Esophagus muscularis mucosa (tissue), 4 donors: ENCODE results near the gene PLEKHM3. TPM values are rescaled to one million over a fixed set of nuclear protein-coding genes. Genes with fewer than 3 reads are reported as not detected.
A peak's percentile ranks its signal among the peaks of the same experiment; 100 is the strongest.

Experiments used
- DNase-seq: peaks from one replicate; pipeline ENCODE4 v3.0.0-alpha.2; 2017; ENCODE audit errors: extremely low spot score
- H3K27ac ChIP-seq, 4 donors: fragments of 200-600 bp; sonication (generic); replicated peaks in 1 of 4; 1 replicate in 3 of 4; 2 replicates in 1 of 4; pipeline ENCODE4 v1.5.1; 2016 to 2019; ENCODE audit warnings: mild to moderate bottlenecking in 1 of 4
- H3K27me3 ChIP-seq, 4 donors: fragments of 200-600 bp; sonication (generic); one replicate each; pipeline versions ENCODE4 v1.5.1 to v1.6.0; 2016 to 2019
- H3K36me3 ChIP-seq, 4 donors: fragments of 200-600 bp; sonication (generic); one replicate each; pipeline ENCODE4 v1.5.1; 2016 to 2019
- H3K4me1 ChIP-seq, 4 donors: fragments of 200-600 bp; sonication (generic); one replicate each; pipeline ENCODE4 v1.5.1; 2016 to 2019
- H3K4me3 ChIP-seq, 4 donors: fragments of 200-600 bp; sonication (generic); 1 replicate in 2 of 4; 2 replicates in 2 of 4; pipeline ENCODE4 v1.5.1; 2016 to 2019; ENCODE audit warnings: mild to moderate bottlenecking in 4 of 4, moderate library complexity in 1 of 4
- H3K9me3 ChIP-seq, 4 donors: fragments of 200-600 bp; sonication (generic); 1 replicate in 3 of 4; 2 replicates in 1 of 4; pipeline ENCODE4 v1.5.1; 2016 to 2019
- CTCF ChIP-seq, 3 experiments: fragments of 200-600 bp in 2 of 3; fragments of 450-650 bp in 1 of 3; sonication (generic) in 2 of 3; IDR thresholded peaks; one replicate each; pipeline ENCODE4 v1.5.1; 2017 to 2019; ENCODE audit warnings: antibody characterized with exemption in 3 of 3, mild to moderate bottlenecking in 2 of 3, moderate library complexity in 1 of 3
- EP300 ChIP-seq: sonication (generic); formaldehyde crosslinking; IDR thresholded peaks from one replicate; pipeline ENCODE4 v1.6.1; 2017; ENCODE audit warnings: antibody characterized with exemption
- POLR2A ChIP-seq: fragments of 450-650 bp; IDR thresholded peaks from one replicate; pipeline ENCODE4 v1.6.1; 2017; ENCODE audit warnings: antibody characterized with exemption, moderate library complexity, mild to moderate bottlenecking, low read depth
- POLR2AphosphoS5 ChIP-seq, 2 donors: sonication (generic); formaldehyde crosslinking; IDR thresholded peaks; one replicate each; pipeline ENCODE4 v1.6.1; 2017; ENCODE audit warnings: antibody characterized with exemption in 2 of 2
- WGBS: methylation state at CpG from one replicate; pipeline ENCODE4 v1.1.5; 2018; 5-methylcytosine and 5-hydroxymethylcytosine counted together
- intact Hi-C: fragments of 100-400 bp; cut with DNase I; formaldehyde crosslinking; loops from one replicate; pipeline ENCODE4 v1.15.1; 2023
- total RNA-seq, 4 donors: library from RNA; depleted of rRNA; stranded (reverse); fragments of >200 nt; gene quantifications; one replicate each; pipeline versions ENCODE4 v1.1.0 to v1.2.1, GENCODE V29; 2016

Gene PLEKHM3
- total RNA-seq, 4 donors from 2014 or later = 24.8 to 34.5 (median 31.1) TPM

GRCh38 chr2:207892716-207893402 is 132.5 kb downstream of the PLEKHM3 start:
- 66% methylated on average over 7 of the region's 7 CpGs for WGBS
- H3K4me3 ChIP-seq = no peak overlapping the region
- no peak overlapping the region for H3K27ac ChIP-seq
- intact Hi-C loops = no loop called here
- no peaks in the 10 kb centered on the region for H3K27me3 ChIP-seq
- no peak for TF ChIP-seq EP300
- no peak for TF ChIP-seq CTCF (IDR thresholded peaks at IDR 0.05)
- TF ChIP-seq POLR2A = no peak
- no peak for TF ChIP-seq POLR2AphosphoS5 (IDR thresholded peaks at IDR 0.05)
- H3K36me3 ChIP-seq = no peaks in the 10 kb centered on the region
- peaks cover 13 to 30% (median 22%) of the 10 kb centered on the region in 4 donors for H3K4me1 ChIP-seq
- H3K9me3 ChIP-seq = no peaks in the 10 kb centered on the region
- DNase-seq = no peak

- Histone ChIP-seq H3K27me3 (no peaks in the 10 kb centered on the region), H3K4me1 (peaks cover 14 to 30% (median 22%) of the 10 kb centered on the region in 4 donors), H3K27ac (no peak overlapping the region), H3K9me3 (no peaks in the 10 kb centered on the region), H3K36me3 (no peaks in the 10 kb centered on the region), H3K4me3 (no peak overlapping the region)
- intact Hi-C loops = no loop called here
- TF ChIP-seq CTCF (IDR thresholded peaks at IDR 0.05) (no peak), EP300 (no peak), POLR2AphosphoS5 (IDR thresholded peaks at IDR 0.05) (no peak), POLR2A (no peak)
- DNase-seq = no peak
- 80% methylated on average over 4 of the region's 4 CpGs for WGBS
Measured at GRCh38 chr2:207891086-207891844, 134.1 kb downstream of the PLEKHM3 start.

GRCh38 chr2:207887500-207887899 is 137.8 kb downstream of the PLEKHM3 start:
- intact Hi-C loops = no loop called here
- 93% methylated on average over 1 of the region's 1 CpG for WGBS

GRCh38 chr2:207885010-207885409 is 140.3 kb downstream of the PLEKHM3 start:
- H3K27ac ChIP-seq = no peak overlapping the region
- intact Hi-C loops = no loop called here
- peaks cover 0 to 3% (median 0%) of the 10 kb centered on the region in 4 donors for H3K4me1 ChIP-seq
- H3K9me3 ChIP-seq = no peaks in the 10 kb centered on the region
- H3K36me3 ChIP-seq = no peaks in the 10 kb centered on the region
- H3K27me3 ChIP-seq = no peaks in the 10 kb centered on the region
- H3K4me3 ChIP-seq = no peak overlapping the region
- 98% methylated on average over 6 of the region's 6 CpGs for WGBS
- DNase-seq = peak; percentile 57
- no peak for TF ChIP-seq POLR2AphosphoS5 (IDR thresholded peaks at IDR 0.05)
- TF ChIP-seq EP300 = no peak
- TF ChIP-seq POLR2A = no peak
- TF ChIP-seq CTCF (IDR thresholded peaks at IDR 0.05) = no peak

More at GRCh38 chr2:207887500-207887899, 137.8 kb downstream of the PLEKHM3 start:
- Histone ChIP-seq H3K36me3 (no peaks in the 10 kb centered on the region), H3K4me3 (no peak overlapping the region), H3K4me1 (peaks cover 5 to 11% (median 6%) of the 10 kb centered on the region in 4 donors), H3K27me3 (no peaks in the 10 kb centered on the region), H3K9me3 (no peaks in the 10 kb centered on the region), H3K27ac (no peak overlapping the region)
- TF ChIP-seq CTCF (IDR thresholded peaks at IDR 0.05) (no peak), POLR2A (no peak), EP300 (no peak), POLR2AphosphoS5 (IDR thresholded peaks at IDR 0.05) (no peak)
- no peak for DNase-seq
